ENCODE measurements around the gene GNAI1. TPM values are rescaled to one million over a fixed set of nuclear protein-coding genes. Genes with fewer than 3 reads are reported as not detected.

Gene GNAI1
- total and polyA plus RNA-seq, 2 experiments from 2014 or later, result 57.4 to 58.7 TPM

- WGBS (ENCODE audit: low lambda C conversion rate, missing lambda C conversion rate), result 89% methylated on average over 2 of the region's 2 CpGs
- TF ChIP-seq EZH2 (IDR thresholded peaks at IDR 0.05; ENCODE audit: borderline replicate concordance) (no peak), EZH2phosphoT487 (IDR thresholded peaks at IDR 0.05; ENCODE audit: low read depth, severe bottlenecking, unreplicated experiment) (no peak), CTCF (IDR thresholded peaks at IDR 0.05; ENCODE audit: poor library complexity) (no peak)
- no peaks in the 10 kb centered on the region for H3K4me1 ChIP-seq (ENCODE audit: insufficient read depth)
- H2AFZ ChIP-seq, result no peak overlapping the region
- H3K27ac ChIP-seq, result no peak overlapping the region
- H3K36me3 ChIP-seq (replicated peaks; ENCODE audit: insufficient read depth, low read depth), result no peaks in the 10 kb centered on the region
- no peaks in the 10 kb centered on the region for H3K27me3 ChIP-seq
- no peaks in the 10 kb centered on the region for H4K20me1 ChIP-seq (ENCODE audit: insufficient read depth, poor library complexity, severe bottlenecking)
- no peak overlapping the region for H3K4me2 ChIP-seq
- H3K9me2 ChIP-seq (replicated peaks; ENCODE audit: insufficient read depth), result no peaks in the 10 kb centered on the region
- no peaks in the 10 kb centered on the region for H3K79me2 ChIP-seq
- no peak for DNase-seq (ENCODE audit: low spot score)
- no peak overlapping the region for H3K4me3 ChIP-seq
- no peaks in the 10 kb centered on the region for H3K9me3 ChIP-seq (ENCODE audit: low read depth)
These were observed 36.9 kb upstream of the GNAI1 start for GRCh38 chr7:80097756-80098155.

DNA sequence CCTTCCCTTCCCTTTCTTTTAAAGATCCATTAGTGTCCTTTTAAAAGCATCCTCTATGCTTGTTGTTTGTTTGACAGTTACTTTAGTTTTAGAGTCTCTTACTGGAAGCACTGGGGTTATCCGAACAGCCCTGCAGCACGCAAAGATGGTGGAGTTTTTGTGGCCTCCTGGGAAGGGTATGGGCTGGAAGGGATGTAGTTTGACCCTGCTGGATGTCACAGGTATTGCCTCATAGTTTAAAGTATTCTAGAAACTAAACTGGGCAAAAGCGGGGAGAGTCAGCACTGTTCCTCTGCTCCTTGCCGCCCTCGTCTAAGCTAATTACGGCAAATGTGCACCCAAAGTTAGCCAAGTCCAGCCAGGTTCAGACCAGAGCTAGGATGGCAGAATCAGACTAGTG is 35.8 kb upstream of the GNAI1 start:
- Histone ChIP-seq H3K36me3 (replicated peaks; ENCODE audit: insufficient read depth, low read depth) (no peaks in the 10 kb centered on the region), H4K20me1 (ENCODE audit: insufficient read depth, poor library complexity, severe bottlenecking) (no peaks in the 10 kb centered on the region), H3K4me1 (ENCODE audit: insufficient read depth) (no peaks in the 10 kb centered on the region), H2AFZ (no peak overlapping the region), H3K9me3 (ENCODE audit: low read depth) (no peaks in the 10 kb centered on the region), H3K9me2 (replicated peaks; ENCODE audit: insufficient read depth) (no peaks in the 10 kb centered on the region), H3K79me2 (no peaks in the 10 kb centered on the region), H3K4me3 (no peak overlapping the region), H3K27ac (no peak overlapping the region), H3K27me3 (no peaks in the 10 kb centered on the region), H3K4me2 (no peak overlapping the region)
- TF ChIP-seq EZH2 (IDR thresholded peaks at IDR 0.05; ENCODE audit: borderline replicate concordance) (no peak), CTCF (IDR thresholded peaks at IDR 0.05; ENCODE audit: poor library complexity) (no peak), EZH2phosphoT487 (IDR thresholded peaks at IDR 0.05; ENCODE audit: low read depth, severe bottlenecking, unreplicated experiment) (no peak)
- no peak for DNase-seq (ENCODE audit: low spot score)
- WGBS (ENCODE audit: low lambda C conversion rate, missing lambda C conversion rate), result 92% methylated on average over 6 of the region's 6 CpGs

- H4K20me1 ChIP-seq (ENCODE audit: insufficient read depth, poor library complexity, severe bottlenecking), result no peaks in the 10 kb centered on the region
- no peak overlapping the region for H3K4me2 ChIP-seq
- H3K36me3 ChIP-seq (replicated peaks; ENCODE audit: insufficient read depth, low read depth), result no peaks in the 10 kb centered on the region
- no peaks in the 10 kb centered on the region for H3K79me2 ChIP-seq
- TF ChIP-seq EZH2 (IDR thresholded peaks at IDR 0.05; ENCODE audit: borderline replicate concordance) (no peak), EZH2phosphoT487 (IDR thresholded peaks at IDR 0.05; ENCODE audit: low read depth, severe bottlenecking, unreplicated experiment) (no peak), CTCF (IDR thresholded peaks at IDR 0.05; ENCODE audit: poor library complexity) (no peak)
- H3K27ac ChIP-seq, result no peak overlapping the region
- no peak for DNase-seq (ENCODE audit: low spot score)
- H3K4me1 ChIP-seq (ENCODE audit: insufficient read depth), result no peaks in the 10 kb centered on the region
- no peaks in the 10 kb centered on the region for H3K27me3 ChIP-seq
- H2AFZ ChIP-seq, result no peak overlapping the region
- no peaks in the 10 kb centered on the region for H3K9me3 ChIP-seq (ENCODE audit: low read depth)
- no peaks in the 10 kb centered on the region for H3K9me2 ChIP-seq (replicated peaks; ENCODE audit: insufficient read depth)
- WGBS (ENCODE audit: low lambda C conversion rate, missing lambda C conversion rate), result 95% methylated on average over 4 of the region's 4 CpGs
- no peak overlapping the region for H3K4me3 ChIP-seq
These were observed 34.4 kb upstream of the GNAI1 start for GRCh38 chr7:80100254-80100653.

Measured in hepatocyte (in vitro differentiated cells).